Panc1 (cell line): ENCODE results near the gene MAP2K6. TPM values are rescaled to one million over a fixed set of nuclear protein-coding genes. Genes with fewer than 3 reads are reported as not detected.

Experiments
- ATAC-seq: fragments of 200-7000 bp; cut with Tn5 transposase; 2 replicates; pipeline ENCODE4 v1.9.1; 2020; ENCODE audit warnings: mild to moderate bottlenecking, moderate library complexity
- BruUV-seq: library from RNA; stranded (reverse); fragments of 400-500 nt; replicated peaks from 2 replicates; lab custom pipeline; 2021; lab: Mats Ljungman, UMichigan
- CTCF ChIA-PET: fragments of 300-600 bp; sonication (Branson Sonifier 250); formaldehyde crosslinking; loops from one replicate; lab custom pipeline; 2022; ENCODE audit warnings: antibody characterized with exemption; lab: Charles Lee
- POLR2A ChIA-PET: fragments of 300-600 bp; sonication (Branson Sonifier 250); formaldehyde crosslinking; loops from one replicate; lab custom pipeline; 2022; ENCODE audit warnings: antibody characterized with exemption; lab: Charles Lee
- DNase-seq: peaks from one replicate; pipeline ENCODE4 v3.0.0-alpha.2; 2010; ENCODE audit warnings: low read depth, low spot score
- H3K27ac ChIP-seq: 2 replicates; pipeline ENCODE4 v1.5.1; 2011; ENCODE audit warnings: mild to moderate bottlenecking, low read length, inconsistent platforms
- H3K27me3 ChIP-seq: fragments of 200-500 bp; sonication (Bioruptor generic); 2 replicates; pipeline ENCODE4 v1.6.0; 2014; ENCODE audit warnings: low read length, inconsistent platforms; ENCODE audit not compliant: control insufficient read depth, insufficient read depth
- H3K36me3 ChIP-seq: fragments of 200-500 bp; sonication (Bioruptor generic); 2 replicates; pipeline ENCODE4 v1.5.1; 2014; ENCODE audit warnings: inconsistent platforms, mild to moderate bottlenecking, low read length, moderate library complexity; ENCODE audit not compliant: control insufficient read depth, insufficient read depth
- H3K4me1 ChIP-seq: 2 replicates; pipeline ENCODE4 v1.5.1; 2011; ENCODE audit warnings: inconsistent platforms, mild to moderate bottlenecking, low read length, moderate library complexity; ENCODE audit not compliant: control insufficient read depth, insufficient read depth
- H3K4me3 ChIP-seq, 2 experiments: 2 replicates each; pipeline ENCODE4 v1.5.1; 2011 to 2012; ENCODE audit warnings: low read depth in 2 of 2, low read length in 2 of 2, mild to moderate bottlenecking in 2 of 2, inconsistent platforms in 1 of 2, moderate library complexity in 1 of 2
- H3K9me3 ChIP-seq: fragments of 200-500 bp; sonication (Bioruptor generic); 2 replicates; pipeline ENCODE4 v1.5.1; 2014; ENCODE audit warnings: low read depth, mild to moderate bottlenecking, inconsistent platforms, low read length, moderate library complexity; ENCODE audit not compliant: control insufficient read depth, insufficient read depth
- CTCF ChIP-seq: fragments of 450-650 bp; IDR thresholded peaks from 2 replicates; pipeline ENCODE4 v1.5.1; 2017; ENCODE audit warnings: mild to moderate bottlenecking
- POLR2AphosphoS5 ChIP-seq: IDR thresholded peaks from 2 replicates; pipeline ENCODE4 v1.6.1; 2012; ENCODE audit warnings: mild to moderate bottlenecking, low read depth, low read length, moderate library complexity
- REST ChIP-seq, 2 experiments: IDR thresholded peaks; 2 replicates each; pipeline ENCODE4 v1.6.1; 2011 to 2012; ENCODE audit warnings: low read depth in 2 of 2, control low read depth in 1 of 2, low read length in 1 of 2, mild to moderate bottlenecking in 1 of 2, moderate library complexity in 1 of 2; ENCODE audit not compliant: insufficient read depth in 1 of 2
- SIN3A ChIP-seq: IDR thresholded peaks from 2 replicates; pipeline ENCODE4 v1.6.1; 2012; ENCODE audit warnings: low read depth, mild to moderate bottlenecking, low read length, moderate library complexity, borderline replicate concordance; ENCODE audit not compliant: insufficient read depth
- TCF7L2 ChIP-seq: IDR thresholded peaks from 2 replicates; pipeline ENCODE4 v1.6.1; 2011; ENCODE audit warnings: mild to moderate bottlenecking, low read depth, low read length, inconsistent platforms
- in situ Hi-C: cut with HindIII; loops from 2 replicates; pipeline ENCODE4 v1.10.0; 2016; ENCODE audit warnings: low sequenced_read_pairs, low pct_unique_long_range_greater_than_20kb
- intact Hi-C: fragments of 100-400 bp; cut with micrococcal nuclease; formaldehyde crosslinking; loops from one replicate; pipeline ENCODE4 v1.10.0; 2022; ENCODE audit not compliant: unreplicated experiment
- total RNA-seq: library from RNA; stranded (reverse); gene quantifications from one replicate; pipeline ENCODE4 v1.2.1, GENCODE V29; 2021; ENCODE audit not compliant: unreplicated experiment

Gene MAP2K6
- total RNA-seq, 1 experiment from 2014 or later: 11.8 TPM

GRCh38 chr17:69401251-69401650 is 13.2 kb upstream of the MAP2K6 start:
- no peak overlapping the region for H3K4me3 ChIP-seq
- no peak for ATAC-seq
- no peaks in the 10 kb centered on the region for H3K9me3 ChIP-seq
- no peak for DNase-seq
- intact Hi-C loops (no loop called here), in situ Hi-C loops (no loop called here)
- H3K36me3 ChIP-seq: no peaks in the 10 kb centered on the region
- BruUV-seq: no TSS peak
- no peaks in the 10 kb centered on the region for H3K27me3 ChIP-seq
- H3K4me1 ChIP-seq: no peaks in the 10 kb centered on the region
- POLR2A ChIA-PET: no interaction called here
- H3K27ac ChIP-seq: no peak overlapping the region
- CTCF ChIA-PET: no interaction called here
- TF ChIP-seq CTCF: no peak

- TF ChIP-seq SIN3A (no peak), CTCF (no peak), POLR2AphosphoS5 (no peak), TCF7L2 (no peak), REST (IDR thresholded peaks at IDR 0.05; ENCODE audit: insufficient read depth in 1 of 2, low read depth in 2 of 2, low read length in 1 of 2) (no peak)
- Histone ChIP-seq H3K36me3 (no peaks in the 10 kb centered on the region), H3K4me3 (no peak overlapping the region), H3K27ac (no peak overlapping the region), H3K4me1 (no peaks in the 10 kb centered on the region), H3K27me3 (no peaks in the 10 kb centered on the region), H3K9me3 (no peaks in the 10 kb centered on the region)
- ATAC-seq (no peak), DNase-seq (no peak)
- ChIA-PET POLR2A (no interaction called here), CTCF (no interaction called here)
- in situ Hi-C loops (no loop called here), intact Hi-C loops (no loop called here)
- no TSS peak for BruUV-seq
Observed at GRCh38 chr17:69402052-69402451, 12.4 kb upstream of the MAP2K6 start.
